Measurements from ENCODE around the gene SP140.
"Not testable (repeated sequence)": the region's sequence is repeated elsewhere in the genome, so short reads cannot be mapped to it uniquely, and the experiment has no call there.

Gene SP140

DNA sequence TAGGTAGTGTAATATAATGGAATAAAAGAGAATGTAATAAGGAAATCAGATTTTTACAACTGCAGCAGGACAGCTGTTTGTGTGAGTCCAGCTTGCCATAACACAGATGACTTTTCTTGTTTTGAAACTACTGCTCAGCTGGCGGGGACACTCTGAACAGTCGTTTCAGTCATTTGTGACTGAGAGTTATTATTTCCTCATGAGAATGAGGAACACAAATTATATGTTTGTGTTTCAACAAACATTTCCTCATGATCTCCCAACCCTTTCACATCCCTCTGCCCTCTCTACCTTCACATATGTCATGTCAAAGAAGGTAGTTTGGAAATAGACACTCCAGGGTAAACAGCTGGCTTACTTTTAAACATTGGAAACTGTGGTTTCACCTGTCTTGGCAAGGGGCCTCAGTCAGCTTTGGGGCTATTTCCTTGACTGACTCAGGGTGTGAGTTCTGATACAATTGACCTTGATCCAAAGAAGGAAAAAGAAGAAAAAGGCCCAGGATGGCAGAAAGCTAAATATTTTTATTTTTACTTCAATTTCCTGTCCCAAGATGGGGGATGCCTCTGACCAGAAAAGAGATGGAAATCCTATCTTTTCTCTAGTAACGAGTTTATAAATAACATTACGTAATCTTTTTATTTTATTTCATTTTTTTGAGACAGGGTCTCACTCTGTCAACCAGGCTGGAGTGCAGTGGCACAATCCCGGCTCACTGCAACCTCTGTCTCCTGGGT, 102.0 kb downstream of the SP140 start:
- DNase-seq, result no peak

DNA sequence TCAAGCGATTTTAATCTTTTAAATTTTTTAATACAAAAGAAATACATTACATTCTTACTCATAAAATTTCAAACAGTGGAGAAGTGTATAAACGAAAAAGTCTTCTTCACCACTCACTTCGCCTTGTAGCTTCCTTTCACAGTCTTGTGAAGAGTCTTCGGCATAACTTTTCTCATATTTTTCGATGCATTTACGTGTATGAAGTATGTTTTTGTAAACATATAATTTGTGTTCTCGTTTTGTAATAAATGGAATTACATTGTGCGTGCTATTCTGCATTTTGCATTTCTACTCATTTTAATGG, 102.6 kb downstream of the SP140 start:
- no peak for DNase-seq

DNA sequence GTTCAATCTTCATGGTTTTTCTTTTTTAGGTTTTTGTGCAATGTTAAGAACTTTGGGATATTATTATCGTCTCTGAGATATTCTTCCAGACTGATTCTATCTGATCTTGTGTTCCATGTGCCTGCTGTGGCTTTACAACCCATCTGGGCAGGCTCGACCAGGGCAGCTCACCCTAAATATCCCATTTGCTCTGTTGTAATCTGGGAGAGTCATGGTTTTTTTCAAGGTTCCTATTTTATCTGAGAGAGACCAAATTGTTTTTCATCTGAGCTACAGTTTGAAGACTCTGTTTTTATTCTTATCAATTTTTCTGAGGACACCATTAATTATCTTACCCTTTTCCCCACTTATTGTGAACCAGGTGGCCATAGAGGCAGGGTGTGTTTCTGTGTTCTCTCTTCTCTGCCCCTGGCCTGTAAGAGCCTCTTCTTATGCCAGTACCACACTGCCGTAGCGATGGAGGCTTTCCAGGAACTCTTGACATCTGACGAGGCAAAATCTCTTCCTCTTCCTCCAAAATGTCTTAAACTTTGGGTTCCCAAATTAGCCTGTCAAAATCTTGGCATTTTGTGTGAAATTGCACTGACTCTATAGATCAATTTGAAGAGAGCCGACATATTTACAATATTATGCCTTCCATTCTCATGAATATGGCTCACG, 104.5 kb downstream of the SP140 start:
- no peak for DNase-seq

DNA sequence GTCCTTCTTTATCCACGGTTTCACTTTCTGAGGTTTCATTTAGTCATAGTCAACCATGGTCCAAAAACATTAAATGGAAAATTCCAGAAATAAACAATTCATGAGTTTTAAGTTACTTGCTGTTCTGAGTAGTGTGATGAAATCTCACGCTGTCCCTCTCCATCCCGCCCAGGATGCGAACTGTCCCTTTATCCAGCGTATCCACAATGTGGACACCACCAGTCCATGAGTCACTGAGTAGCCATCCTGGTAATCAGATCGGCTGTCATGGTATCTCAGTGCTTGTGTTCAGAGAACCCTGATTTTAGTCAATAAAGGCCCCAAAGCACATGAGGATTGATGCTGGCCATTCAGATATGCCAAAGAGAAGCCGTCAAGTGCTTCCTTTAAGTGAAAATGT, 105.2 kb downstream of the SP140 start:
- no peak for DNase-seq

DNA sequence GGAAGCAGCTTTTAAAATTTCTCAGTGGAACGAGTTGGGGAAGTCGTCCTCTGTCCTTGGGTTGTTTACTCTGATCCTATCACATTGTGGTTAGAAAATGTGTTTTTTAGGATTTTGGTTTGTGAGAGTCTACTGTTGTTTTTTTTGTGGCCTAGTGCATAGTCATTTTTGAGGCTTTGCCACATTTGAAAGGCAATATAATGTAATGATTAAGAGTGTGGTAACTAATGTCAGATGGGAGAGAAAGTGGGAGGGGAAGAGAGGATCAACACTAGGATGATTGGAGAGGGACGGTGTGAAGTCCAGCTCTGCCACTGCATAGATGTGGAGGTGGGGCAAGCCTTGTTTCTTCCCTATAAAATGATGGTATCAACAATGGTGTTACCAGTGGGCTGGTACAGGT, 109.9 kb downstream of the SP140 start:
- DNase-seq, result no peak

DNA sequence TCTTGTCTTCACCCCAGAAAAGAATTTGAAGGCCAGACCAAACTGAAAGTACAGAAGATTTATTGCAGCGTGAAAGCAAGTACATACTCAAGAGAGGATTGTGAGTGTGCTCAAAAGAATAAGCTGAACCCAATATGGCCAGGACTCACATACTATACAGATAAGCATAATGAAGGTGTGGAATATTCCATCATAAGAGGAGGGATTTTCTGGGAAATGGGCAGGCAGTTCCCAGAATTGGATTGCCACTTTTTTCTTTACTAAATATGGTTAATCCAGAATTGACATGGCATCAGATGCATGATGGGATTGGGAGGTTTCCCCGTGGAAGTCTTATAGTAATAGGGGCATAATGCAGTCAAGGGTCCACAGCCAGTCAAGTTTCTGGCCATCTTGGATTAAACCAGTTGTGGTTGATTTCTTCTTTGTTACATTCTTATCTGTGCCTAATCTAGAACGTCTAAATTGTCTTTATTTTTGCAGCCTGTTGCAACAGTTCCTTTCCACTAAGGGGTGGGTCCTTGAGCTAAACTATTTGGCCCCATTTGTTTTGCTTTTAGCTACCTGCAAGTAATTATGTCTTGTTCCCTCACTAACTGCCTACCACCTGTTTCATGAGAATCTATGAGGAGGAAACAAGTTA, 110.4 kb downstream of the SP140 start:
- DNase-seq, result no peak

DNA sequence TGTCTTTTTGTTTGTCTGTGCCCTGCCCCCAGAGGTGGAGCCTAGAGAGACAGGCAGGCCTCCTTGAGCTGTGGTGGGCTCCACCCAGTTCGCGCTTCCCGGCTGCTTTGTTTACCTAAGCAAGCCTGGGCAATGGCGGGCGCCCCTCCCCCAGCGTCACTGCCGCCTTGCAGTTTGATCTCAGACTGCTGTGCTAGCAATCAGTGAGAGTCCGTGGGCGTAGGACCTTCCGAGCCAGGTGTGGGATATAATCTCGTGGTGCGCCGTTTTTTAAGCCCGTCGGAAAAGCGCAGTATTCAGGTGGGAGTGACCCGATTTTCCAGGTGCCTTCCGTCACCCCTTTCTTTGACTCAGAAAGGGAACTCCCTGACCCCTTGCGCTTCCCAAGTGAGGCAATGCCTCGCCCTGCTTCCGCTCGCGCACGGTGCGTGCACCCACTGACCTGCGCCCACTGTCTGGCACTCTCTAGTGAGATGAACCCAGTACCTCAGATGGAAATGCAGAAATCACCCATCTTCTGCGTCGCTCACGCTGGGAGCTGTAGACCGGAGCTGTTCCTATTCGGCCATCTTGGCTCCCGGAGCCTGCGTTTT, 116.5 kb downstream of the SP140 start:
- not testable (repeated sequence) for DNase-seq

DNA sequence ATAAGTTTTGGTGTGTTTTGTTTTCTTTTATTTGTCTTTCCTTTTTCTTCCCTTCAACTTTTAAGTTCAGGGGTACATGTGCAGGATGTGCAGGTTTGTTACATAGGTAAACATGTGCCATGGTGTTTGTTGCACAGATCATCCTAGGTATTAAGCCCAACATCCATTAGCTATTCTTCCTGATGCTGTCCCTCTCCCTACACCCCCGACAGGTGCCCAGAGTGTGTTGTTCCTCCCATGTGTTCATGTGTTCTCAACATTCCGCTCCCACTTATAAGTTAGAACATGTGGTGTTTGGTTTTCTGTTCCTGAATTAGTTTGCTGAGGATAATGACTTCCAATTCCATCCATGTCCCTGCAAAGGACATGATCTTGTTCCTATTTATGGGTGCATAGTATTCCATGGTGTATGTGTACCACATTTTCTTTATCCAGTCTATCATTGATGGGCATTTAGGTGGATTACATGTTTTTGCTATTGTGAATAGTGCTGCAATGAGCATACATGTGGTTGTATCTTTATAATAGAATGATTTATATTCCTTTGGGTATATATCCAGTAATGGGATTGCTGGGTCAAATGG, 117.6 kb downstream of the SP140 start:
- DNase-seq, result not testable (repeated sequence)

DNA sequence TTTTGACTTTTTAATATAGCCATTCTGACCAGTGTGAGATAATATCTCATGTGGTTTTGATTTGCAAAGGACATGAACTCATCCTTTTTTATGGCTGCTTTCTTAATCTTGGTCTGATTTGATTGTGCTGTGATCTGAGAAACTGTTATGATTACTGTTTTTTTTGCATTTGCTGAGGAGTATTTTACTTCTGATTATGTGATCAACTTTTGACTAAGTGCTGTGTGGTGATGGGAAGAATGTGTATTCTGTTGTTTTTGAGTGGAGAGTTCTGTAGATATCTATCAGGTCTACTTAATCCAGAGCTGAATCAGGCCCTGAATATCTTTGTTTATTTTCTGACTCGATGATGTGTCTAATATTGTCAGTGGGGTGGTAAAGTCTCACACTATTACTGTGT, 118.2 kb downstream of the SP140 start:
- no peak for DNase-seq

DNA sequence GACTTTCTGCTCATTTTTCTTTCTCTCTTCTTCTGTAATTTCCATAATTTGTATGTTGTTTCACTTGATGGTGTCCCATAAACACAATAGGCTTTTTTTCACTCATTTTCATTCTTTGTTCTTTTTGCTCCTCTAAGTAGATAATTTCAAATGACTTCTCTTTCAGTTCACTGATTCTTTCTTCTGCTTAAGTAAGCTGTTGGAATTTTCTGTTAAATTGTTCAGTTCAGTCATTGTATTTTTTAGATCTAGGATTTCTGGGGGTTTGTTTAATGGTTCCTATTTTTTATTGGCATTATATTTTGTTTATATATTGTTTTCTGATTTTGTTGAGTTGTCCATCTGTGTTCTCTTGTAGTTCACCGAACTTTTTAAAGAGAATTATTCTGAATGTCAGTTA, 120.9 kb downstream of the SP140 start:
- no peak for DNase-seq

DNA sequence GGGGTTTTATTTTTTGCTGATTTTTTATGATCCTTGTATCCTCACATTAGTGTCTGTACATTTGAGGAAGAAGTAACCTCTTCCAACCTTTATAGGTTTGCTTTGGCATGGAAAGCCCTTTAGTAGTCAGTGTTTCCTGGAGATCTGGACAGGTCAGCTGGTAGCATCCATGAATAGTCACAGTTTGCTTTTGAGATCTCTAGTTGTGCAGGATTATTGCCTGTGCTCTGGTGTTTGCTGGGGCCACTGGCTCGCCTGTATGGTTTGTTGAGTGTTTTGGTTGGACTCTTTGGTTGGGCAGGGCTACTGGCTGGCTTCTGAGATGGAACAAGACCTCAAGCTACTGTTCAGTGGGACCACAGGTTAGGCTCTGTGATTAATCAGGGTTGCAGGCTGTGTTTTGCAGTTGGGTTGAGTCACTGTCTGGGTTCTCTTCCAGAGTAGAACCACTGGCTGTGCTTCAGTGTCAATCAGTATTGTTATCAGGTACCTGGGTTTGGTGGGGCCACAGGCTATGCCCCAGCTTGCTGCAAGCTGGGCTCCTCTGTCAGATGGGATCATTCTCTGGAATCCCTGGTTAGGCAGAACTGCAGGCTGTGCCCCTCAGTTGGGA, 121.5 kb downstream of the SP140 start:
- no peak for DNase-seq

DNA sequence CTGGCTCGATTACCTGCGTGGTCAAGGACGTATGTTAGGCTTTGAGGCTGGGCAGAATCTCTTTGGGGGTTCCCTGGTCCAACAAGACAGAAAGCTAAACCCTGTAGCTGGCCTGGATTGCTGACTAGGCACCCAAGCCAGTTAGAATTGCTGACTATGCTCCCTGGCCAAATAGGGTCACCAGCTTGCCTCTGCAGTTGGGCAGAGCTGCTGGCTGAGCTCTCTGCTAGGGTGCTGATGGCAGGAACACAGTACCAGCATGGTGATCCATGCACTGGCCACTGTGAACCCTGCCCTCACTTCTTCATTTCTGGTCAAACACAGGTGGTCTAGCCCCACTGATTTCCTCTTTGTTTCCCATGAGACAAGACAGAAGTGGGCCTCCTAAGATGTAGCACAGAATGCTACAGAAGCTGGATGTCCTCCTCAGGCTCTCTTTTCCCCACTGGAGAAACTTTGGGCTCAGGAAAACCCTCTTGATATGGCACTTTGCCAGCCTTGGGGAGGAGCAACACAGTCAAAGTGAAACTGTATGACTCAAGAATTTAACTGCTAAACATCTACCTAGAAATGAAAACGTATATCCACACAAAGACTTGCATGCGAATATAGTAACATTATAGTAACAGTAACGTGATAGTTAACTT, 122.2 kb downstream of the SP140 start:
- DNase-seq, result no peak

DNA sequence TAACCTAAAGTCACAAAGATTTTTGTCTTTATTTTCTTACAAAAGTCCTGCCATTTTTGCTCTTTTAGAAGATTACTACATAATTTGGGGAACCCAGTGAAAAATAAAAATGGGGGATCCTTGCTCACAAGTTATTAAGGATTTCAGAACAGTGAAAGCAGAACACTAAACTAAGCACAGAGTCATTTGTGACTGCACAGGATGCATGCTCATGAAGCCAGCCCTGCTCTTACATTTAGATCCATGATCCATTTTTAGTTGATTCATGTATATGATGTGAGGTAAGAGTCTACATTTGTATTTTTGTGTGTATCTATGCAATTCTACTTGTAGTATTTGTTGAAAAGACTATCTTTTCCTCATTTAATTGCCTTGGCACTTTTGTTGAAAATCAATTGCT, 123.3 kb downstream of the SP140 start:
- no peak for DNase-seq

DNA sequence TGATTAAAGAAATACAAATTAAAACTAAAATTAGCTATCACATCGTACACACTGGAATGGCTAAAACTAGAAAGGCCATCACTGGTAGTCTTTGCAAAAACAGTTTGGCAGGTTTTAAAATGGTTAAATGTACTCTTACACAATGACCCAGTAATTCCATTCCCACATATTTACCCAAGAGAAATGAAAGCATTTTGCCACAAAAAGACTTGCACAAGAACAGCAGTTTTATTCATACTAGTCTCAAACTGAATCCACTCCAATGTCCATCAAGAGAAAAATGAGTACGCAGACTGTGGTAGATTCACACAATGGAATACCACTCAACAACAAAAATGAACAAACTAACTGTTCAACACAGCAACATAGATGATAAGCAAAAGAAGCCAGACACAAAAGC, 130.5 kb downstream of the SP140 start:
- no peak for DNase-seq

DNA sequence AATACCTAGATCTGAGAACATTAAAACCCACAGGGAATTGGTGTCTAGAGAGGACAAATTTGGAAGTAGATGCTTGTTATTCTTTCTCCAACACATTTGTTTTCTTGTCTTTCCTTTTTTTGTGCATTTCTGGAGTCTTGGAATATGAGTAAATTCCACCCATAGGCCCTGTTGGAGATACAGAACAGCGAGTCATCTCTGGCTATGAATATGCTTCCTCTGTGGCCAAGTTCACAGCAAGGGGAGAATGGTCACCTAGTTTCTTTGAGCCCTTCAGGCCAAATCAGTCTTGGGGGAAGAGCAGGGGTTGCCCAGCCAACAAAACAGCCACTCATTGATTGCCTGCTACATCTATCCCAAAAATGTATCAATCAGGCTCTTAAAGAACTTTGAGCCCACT, 132.8 kb downstream of the SP140 start:
- no peak for DNase-seq

DNA sequence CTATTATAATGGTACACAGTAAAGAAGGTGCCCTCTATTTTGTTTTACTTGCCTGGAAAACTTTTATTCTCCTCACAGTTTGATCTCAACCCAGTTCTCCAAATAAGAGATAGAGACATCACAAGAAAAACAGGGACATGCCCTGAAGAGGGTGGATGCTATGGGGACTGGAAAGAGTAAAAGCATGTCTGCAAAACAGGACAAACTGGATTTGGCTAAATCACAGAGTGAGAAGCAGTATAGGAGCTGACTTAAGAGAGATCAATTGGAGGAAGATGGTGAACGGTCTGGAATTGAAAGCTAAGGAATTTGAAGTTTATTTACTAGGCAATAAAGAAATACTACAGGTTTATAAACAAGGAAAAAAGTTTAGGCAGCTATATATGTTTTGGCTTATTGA, 134.5 kb downstream of the SP140 start:
- no peak for DNase-seq

DNA sequence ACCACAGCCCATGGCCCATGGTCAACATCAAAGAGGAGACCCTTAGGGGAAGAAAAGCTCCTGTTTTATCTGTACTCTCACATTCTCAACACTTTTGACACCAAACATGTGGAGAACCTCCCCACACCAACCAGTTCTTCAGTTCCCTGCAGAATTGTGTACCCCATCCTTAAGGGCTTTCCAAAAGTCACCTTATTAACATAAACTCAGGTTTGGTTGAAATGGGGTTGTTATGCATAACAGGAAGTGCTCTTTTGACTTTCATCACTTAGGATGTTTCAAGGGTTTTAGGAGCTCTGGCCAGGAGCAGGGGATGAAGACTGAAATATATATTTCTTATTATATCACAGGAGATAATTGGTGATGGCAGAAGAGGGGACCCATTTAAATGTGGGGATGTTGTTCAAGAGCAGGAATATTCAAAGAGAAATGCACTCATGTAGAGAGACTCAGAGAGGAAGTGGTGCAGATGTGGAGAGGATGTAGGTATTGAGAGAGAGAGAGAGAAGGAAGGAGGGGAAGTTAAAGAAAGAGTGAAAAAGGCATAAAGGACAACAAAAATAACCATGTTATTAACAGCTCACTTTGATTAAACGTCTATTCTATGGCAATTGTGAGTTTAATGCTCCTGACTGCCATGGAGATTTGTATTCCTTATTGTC, 136.6 kb downstream of the SP140 start:
- no peak for DNase-seq
